SW 1271 (cell line): Measurements from ENCODE around the gene OSBPL2.

ENCODE experiments used
- DNase-seq, 2 experiments: peaks; one replicate each; lab custom pipeline; 2025; lab: John Stamatoyannopoulos, UW

Gene OSBPL2

DNA sequence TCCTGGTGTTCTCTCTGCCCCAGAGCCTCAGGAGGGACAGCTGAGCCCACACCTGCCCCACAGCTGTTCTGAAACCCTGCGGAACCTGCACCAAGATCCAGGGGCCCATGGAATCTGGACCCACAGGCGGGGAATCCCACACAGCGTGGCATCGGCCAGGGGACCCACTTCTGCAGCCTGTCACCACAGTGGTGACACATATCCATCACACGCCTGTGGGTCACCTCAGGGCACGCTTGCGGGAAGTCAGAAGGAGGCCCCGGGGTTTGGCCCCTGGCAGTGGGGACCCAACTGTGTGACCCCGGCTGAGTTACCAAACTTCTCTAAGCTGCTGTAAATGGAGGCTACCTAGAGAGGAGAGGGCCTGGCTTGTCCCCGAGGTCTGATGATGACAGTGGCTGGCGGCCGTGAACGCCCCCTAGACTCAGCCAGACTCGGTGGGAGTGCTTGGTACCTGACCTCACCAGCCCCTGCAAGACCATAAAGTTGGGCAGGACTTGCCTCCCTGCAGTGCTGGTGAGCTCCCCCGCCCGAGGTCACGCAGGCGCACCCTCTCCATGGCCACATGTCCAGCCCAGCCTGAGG, 16.0 kb upstream of the OSBPL2 start:
- no peak for DNase-seq

DNA sequence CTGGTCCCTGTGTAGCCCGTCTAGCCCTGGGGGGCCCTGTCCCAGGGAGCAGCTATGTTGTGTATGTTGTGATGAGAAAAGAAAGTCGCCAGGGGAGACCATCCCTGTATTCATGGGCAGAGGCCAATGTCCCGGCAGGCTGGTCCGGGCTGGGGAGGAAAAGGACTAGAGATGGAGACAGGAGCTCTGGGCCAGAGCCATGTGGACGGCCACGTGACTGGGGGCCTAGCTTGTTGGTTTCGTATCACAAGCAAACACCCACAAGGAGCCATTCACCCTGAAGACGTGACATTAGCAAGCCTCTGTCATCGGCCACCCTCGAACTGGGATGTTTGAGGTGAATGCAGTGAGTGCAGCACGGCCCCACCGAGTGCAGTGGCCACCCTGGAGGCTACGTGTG, 15.3 kb upstream of the OSBPL2 start:
- no peak for DNase-seq

DNA sequence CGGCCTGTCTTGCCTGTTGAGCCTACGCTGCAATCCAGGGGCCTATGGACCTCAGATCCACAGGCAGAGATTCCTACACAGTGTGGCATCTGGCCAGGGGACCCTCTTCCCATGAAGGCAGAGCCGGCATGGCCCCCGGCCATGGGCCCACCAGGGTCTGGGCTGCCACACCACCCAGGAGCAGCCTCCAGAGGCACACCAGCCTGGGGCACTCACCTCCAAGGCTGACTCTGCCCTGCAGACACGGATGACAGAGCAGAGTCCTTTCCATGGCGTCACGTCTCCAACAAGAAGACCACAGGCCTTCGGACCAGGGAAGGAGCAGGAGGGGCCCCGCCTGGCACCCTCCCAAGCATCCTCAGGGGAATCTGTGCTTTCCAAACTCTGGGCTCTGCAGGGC, 14.8 kb upstream of the OSBPL2 start:
- no peak for DNase-seq

DNA sequence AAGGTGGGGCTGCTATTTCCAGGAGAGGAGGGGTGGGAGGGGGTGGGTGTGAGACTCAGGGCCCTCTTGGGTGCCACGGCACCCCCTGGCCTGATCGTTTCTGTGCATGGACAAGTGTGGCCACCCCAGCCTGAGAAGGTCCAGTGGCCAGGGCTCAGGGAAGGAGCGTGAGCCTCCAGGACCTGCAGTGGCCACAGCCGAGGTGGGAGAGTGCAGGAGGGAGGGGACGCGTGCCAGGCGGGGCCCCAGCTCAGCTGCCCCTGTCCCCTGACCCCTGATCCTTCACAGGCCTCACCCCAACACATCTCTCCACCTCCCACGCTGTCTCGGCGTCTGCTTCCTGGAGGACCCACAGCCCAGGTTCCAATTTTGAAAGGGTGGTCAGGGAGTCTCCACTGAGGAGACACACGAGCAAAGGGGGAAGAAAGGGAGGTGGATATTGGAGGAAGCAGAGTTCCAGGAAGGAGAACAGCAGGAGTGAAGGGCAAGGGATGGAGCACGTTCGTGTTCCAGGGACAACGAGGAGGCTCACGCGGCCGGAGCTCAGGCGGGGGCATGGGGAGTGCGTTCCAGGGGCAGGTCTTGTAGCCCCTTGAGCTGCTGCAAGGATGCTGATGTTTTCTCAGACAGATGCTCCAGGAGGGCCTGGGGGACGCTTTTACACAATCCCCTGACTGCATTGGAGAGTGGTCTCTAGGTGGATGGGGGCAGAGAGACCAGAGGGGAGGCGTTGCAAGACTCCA, 14.0 kb upstream of the OSBPL2 start:
- DNase-seq, result no peak

DNA sequence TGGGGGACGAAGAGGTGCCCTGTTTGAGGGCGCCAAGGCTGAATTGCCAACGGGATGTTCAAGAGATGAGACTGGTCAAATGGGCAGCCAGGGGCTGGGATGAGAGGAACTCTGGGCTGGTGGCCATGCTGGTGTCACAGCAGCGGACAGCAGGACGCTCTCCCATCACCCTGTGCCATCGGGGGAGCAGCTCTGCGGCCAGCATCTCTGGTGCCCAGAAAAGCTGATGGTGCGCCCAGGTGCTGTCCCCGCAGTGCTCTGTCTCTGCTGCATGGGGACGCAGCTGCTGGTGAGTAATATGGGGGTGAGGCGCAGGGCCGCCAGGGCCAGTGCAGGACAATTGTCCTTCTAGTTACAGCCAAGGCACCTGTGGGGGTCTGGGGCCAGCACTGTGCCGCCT, 13.3 kb upstream of the OSBPL2 start:
- no peak for DNase-seq

DNA sequence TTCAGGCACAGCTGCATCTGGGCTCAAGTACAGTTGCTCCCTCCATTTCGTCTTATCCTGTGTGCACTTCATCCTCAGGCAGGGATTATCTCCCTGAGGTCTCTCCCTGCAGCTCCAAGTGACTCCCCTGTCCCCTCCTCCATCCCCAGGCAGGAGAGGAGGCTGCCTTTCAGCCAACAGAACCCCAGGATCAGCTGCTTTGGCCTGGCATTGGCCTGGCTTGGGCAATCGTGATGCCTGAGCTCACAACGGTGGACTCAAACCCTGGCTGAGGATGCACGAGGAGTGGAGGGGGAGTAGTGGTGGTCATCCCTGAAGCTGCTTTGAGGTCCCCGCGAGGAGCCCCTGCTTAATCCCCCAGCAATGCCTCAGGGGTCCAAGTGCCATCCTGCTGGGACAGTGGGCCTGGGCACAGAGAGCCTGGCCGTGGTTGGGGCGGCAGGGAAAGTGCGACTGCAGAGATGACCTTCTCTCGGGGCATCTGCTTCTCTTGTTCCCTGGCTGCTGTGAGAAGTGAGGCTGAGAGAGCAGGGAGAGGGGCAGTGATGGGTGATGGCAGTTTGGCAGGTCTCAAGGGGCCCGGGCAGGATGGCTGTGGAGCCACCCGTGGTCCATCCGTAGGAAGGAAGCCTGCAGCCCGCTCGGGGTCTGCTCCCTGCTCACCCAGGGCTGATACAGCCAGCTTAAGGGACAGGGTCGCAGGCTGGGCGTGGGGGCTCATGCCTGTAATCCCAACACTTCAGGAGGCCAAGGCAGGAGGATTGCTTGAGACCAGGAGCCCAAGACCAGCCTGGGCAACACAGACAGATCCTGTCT, 12.3 kb upstream of the OSBPL2 start:
- DNase-seq, result no peak

DNA sequence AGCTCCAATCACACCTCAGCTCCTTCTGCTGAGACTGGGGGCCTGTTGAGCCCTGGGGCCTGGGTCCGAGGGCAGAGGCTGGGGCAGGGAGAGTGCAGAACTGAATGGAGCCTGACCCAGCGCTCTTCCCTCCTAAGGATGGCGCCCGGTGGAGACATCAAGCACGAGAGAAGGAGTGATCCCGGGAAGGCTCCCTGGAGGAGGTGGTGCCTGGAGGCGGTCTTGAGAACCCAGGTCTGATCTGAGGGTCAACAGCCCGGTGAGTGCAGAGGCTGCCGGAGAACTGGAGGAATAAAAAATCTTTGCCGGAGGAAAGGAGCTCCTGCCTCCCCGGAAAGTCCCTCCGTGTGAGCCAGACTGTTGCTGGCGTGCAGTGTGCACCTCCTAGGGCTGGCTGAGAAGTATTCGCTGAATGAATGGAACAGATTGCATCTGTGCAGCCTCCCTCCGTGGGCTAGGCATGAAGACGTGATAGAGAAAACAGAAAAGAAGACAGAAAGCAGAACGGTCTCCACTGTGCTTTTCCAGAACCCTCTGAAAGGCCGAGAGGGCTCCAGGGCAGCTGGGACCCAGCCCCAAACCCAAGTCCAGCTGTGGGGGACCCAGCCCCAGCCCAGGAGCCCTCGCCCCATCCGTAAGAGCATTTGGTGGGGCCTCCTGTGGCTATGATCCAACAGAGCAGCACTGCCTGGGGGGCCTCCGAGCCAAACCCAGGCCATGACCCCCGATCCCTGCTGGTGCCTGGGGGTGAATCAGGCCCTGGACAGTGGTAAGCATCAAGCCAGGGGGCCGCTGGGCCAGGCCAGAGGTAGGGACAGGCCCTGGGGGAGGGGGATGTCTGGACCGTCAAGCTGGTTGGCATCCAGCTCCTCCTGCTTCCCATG, 11.4 kb upstream of the OSBPL2 start:
- DNase-seq, result no peak

DNA sequence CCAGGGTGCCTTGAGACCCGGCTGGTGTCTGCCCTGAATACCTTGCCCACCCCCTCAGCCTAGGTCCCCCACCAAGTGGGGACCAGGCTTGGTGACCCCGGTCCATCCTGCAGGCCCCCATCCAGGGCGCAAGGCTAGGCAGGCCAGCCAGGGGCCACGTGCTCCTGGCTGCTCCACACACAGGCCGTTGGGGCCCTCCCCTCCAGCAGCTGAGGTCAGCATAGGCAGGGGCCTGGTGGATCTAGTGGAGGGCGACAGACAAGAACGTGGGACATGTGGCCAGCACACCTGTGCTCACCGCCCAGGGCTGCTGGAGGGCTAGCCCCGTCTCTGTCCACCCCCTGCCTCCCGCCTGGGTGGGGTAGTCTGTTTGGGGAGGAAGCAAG, 10.7 kb upstream of the OSBPL2 start:
- DNase-seq, result no peak

DNA sequence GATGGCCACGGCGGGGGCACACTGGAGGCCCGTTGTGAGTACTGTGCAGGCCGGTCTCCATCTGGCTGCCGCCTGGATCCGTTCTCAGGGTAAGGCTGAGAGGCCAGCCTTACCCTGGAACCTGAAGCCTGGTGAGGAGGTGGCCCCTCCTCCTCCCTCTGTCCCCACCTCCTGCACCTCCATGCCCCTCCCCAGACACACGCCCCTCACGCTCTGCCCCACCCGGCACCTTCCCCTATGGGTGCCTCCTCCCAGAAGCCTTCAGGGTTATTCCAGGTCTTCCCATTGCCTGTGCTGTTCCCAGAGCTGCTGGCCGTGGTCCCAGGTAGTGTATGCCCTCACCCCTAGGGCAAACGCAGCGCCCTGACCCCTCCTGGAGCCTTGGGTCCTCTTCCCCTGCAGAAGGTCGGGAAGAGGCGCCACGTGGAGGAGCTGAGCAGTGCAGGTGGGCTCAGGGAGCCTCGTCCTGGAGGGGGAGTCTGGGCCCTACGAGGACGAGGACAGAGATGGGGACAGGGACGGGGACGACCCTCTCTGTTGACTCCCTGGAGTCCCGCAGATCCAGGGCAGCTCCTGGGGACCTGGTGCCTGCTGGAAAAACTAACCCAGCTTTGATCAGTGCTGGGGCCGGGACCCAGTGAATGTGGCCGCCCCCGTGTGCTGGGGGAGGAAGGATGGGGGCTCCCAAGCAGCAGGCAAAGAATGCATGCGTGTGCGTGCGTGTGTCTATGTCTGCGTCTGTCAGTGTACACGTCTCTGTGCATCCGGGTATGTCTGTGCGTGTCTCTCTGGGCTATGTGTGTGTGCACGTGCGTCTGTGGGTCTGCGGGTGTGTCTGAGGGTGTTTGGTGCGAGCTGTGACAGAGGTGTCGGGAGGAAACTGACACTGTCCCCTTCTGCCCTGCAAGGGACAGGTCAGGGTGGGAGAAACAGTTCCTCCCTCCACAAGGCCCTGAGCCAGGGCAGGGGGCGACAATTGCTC, 10.1 kb upstream of the OSBPL2 start:
- DNase-seq, result no peak

DNA sequence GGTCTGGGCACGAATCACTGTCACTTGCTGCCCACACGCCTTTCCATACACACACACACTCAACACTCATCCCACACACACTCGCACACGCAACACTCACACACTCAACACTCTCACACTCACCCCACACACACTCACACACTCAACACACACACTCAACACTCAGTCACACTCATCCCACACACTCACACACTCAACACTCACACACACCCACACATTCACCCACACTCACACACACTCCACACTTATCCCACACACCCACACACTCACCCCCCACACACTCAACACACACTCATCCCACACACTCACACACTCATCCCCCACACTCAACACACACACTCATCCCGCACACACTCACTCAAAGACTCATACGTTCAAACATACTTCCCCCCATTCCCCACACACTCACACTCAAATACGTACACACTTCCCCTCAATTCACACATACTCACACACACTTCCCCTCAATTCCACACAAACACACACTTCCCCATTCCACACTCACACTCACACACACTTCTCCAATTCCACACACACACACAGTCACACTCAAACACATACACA, 9.3 kb upstream of the OSBPL2 start:
- DNase-seq, result no peak

DNA sequence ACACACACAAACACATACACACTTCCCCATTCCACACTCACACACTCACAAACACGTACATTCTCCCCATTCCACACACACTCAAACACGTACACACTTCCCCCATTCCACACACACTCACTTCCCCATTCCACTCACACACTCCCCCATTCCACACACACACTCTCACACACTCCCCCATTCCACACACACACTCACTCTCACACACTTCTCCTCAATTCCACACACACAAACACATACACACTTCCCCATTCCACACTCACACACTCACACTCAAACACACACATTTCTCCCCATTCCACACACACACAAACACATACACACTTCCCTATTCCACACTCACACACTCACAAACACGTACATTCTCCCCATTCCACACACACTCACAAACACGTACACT, 8.7 kb upstream of the OSBPL2 start:
- DNase-seq, result no peak

DNA sequence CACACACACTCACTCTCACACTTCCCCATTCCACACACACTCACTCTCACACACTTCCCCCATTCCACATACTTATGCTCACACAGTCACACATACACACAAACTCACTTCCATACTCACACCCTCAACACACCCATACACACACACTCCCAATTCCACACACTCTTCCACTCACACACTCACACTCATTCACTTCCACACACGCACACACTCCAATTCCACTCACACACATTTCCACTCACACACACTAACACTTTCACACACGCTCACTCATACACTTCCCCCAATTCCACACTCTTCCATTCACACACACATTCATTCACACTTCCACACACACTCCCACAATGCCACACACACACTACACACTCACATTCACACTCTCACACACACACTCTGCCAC, 8.0 kb upstream of the OSBPL2 start:
- DNase-seq, result no peak

DNA sequence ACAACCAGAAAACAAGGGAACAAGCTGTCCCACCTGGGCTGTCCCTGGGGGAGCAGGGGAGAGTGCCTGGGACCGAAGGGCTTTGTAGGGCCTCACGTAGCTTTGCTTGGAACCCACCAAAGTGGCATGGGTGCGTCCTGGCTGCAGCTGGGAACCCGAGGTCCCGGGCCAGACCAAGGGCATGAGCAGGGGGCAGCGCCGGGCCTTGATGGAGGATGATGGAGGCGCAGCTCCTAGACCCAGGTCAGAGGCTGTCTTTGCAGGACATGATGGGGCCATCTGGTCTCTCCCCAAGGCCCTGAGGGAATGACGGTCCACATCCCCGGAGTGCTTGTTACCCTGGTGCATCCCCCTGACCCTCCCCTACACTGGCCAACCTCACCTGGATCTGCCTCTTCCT, 7.6 kb upstream of the OSBPL2 start:
- DNase-seq, result no peak

DNA sequence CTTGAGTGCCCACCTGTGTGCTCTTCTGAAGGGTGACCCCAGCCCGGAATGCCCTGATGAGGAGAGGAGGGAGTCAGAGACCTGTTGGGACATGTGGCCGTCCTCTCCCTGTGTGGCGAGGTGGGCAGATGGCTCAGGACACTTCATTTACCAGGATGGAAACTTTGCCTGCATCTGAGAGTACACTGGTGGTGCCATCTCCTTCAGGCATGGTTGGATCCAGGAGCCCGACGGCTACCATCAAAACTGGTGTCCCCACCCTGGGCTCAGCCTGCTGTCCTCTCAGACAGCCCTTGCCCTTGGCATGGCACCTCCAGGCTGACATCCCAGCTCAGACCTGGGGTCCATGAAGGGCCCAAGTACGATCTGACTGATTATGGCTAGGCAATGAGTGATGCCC, 7.0 kb upstream of the OSBPL2 start:
- no peak for DNase-seq

DNA sequence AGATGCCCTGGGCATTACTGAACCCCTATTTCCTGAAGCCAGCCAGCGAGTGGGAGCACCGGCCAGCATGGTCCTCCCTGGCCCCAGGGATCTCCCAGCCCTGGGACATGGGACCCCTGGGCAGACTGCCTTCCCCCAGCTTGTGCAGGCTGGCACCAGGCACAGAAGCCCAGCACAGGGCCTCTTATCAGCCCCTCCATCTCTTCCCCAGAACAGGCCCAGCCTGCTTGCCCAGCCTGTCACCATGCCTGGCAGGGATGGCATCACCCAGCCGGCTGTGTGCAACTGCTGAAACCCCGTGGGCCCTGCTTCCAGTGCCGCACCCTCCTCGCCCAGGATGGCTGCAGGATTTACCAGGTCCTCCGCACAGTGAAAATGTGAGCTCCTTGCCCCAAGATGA, 6.1 kb upstream of the OSBPL2 start:
- DNase-seq, result no peak

DNA sequence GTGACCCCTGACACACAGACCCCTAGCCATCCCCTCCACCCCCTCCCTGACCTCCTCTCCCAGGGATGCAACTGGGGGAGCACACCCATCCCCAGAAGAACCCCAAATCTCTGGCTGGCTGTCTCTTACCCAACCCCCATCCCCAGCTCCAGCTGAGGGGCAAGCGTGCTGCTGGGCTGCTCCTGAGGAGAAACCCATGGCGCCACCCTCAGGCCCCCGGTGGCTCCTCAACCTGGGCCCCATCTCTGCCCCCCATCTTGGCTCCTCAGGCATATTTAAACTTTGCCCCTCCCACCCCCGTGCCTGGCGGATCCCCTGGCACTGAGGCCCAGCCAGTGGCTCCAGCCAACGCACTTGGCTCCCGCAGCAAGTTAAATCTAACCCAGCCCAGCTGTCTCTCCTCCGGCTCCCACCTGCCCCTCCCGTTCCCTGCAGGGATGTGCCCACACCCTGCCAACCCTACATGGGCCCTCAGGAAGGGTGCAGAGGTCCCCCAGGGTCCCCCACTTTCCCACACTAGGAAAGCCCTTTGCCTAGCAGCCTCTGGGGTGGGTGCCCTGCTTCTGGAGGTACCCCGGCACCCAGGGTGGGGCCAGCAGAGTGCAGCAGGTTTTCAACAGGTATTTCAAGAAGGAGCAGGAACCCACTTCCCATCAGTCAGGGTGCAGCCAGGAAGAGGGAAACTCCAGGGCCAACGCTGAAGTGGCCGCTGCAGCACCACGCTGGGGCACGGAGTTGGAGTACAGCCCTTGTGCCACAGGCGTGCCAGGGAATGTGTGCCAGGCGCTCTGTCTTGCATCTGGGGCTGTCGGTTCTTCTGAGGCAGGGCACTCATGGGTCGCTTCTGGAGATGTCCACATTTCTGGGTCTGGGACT, 5.3 kb upstream of the OSBPL2 start:
- no peak for DNase-seq

DNA sequence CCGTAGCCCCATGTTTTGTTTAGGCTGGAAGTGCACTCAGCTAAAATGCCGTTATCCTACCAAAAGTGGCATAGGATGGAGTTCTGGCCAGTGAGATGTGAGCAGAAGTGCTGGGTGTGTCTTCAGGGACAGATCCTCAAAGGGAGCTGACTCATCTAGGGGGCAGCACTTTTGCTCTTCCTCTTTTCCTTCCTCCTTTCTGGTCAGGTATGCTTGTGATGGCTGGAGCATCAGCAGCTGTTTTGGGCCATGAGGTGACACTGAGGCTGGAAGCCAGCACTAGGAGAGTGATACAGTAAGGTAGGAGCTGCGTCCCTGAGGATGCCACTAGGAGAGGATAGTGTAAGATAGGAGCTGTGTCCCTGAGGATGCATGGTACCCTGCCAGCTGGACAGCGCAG, 4.6 kb upstream of the OSBPL2 start:
- no peak for DNase-seq

DNA sequence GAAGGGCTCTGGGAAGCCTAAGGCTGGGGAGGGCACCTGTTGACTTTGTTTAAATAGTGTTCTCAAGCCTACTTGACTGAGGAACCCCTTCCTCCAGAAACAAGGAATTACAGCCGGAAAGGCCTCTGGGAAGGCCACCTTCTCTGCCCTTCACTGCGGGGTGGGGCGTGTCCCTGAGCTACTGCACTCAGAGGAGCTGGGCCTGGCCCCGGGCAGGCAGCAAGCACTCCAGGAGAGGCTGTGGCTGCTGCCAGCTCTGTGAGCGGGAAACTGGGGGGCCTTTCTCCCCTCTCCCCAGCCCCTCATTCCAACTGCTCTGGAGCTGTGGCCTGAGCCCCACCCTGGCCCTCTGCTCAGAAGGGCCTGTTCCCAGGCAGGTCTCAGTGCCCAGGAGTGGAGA, 4.0 kb upstream of the OSBPL2 start:
- no peak for DNase-seq

DNA sequence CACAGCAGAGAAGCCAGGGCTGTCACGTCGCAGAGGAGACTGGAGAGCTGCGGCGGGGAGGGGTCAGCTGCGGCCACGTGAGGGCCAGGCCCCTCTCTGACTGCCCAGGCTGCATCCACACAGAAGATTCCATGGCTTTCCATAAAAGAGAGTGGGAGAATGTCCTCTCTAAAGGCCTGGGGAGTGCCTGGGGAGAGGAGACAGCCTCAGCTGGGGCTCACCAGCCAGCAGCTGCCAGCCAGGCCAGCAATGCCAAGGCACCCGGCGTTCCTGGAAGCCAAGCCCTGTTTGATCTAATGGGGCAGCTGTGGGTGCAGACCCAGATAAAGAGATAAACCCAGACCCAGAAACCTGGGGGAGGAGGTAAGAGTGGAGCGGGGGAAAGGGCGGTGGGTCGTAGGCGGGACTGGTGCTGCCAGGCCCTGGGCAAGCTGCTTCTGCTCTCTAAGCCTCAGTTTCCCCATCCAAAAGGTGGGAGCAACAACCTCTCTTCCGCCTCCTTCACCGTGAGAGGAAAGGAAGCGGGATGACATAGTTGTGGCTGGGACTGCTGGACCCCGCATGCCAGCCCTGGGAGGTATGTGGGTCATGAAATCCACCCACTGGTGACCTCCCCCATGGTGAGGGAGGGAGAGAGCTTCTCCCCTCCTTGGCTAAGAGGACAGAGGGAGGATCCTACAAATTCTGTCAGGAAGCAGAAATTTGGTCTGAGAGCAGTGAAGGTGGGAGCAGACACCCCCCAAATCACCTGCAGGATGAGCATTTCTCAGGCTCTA, 3.1 kb upstream of the OSBPL2 start:
- DNase-seq, result no peak
